NCI-H2081 treated with DMSO at 0.1 percent for 48 hours (cell line): ENCODE results near the gene TSHZ1.
A peak's percentile ranks its signal among the peaks of the same experiment; 100 is the strongest.

ENCODE experiments used
- DNase-seq: peaks from one replicate; lab custom pipeline; 2025; lab: John Stamatoyannopoulos, UW

The TSHZ1 gene

DNA sequence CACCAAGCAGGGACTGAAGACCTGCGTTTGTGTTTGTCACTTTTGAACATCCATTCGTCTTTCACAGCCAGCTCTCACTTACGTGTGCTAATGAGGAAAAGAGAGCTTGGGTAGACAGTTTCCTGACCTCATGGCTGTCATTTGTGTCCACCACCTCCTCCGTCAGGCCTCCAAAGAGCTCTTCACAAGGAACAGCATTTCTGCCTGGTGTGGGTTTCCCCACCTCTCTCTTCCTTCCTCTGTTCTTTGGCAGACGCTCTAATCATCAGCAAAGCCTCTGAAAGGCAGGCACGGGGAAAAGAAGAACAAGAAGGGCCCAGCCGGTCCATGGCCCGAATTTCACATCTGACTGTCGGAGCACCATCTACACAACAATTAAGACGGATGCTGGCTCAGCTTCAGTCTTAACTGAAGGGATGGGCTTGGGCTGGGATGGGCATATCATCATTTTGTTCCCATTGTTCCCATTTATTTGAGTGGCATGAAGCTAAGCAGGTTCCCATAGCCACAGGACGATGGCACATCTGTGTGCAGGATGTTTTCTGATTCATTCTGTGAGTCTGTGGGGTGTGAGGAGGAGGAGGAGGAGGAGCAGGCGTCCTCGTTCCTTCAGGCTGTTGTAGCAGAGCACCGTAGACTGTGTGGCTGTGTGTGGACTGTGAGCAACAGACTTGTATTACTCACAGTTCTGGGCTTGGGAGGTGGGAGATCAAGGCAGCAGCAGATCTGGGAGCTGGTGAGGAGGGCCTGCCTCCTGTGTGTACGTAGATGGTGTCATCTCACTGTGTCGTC is 66.4 kb downstream of the TSHZ1 start:
- no peak for DNase-seq

DNA sequence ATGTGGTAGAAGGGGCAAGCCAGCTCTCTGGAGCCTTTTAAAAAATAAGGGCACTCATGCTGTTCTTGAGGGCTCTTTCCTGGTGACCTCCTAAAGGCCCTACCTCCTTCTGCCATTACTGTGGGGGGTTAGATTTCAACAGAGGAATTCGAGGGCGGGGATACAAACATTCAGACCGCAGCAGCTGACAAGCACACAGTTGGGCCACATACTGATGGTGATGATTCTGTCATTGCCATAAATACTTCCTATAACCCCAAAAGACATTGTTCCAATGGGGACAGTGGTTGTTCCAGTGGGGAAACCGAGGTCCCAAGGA is 67.0 kb downstream of the TSHZ1 start:
- DNase-seq: no peak

GRCh38 chr18:75279381-75279780 is 68.8 kb downstream of the TSHZ1 start:
- no peak for DNase-seq

DNA sequence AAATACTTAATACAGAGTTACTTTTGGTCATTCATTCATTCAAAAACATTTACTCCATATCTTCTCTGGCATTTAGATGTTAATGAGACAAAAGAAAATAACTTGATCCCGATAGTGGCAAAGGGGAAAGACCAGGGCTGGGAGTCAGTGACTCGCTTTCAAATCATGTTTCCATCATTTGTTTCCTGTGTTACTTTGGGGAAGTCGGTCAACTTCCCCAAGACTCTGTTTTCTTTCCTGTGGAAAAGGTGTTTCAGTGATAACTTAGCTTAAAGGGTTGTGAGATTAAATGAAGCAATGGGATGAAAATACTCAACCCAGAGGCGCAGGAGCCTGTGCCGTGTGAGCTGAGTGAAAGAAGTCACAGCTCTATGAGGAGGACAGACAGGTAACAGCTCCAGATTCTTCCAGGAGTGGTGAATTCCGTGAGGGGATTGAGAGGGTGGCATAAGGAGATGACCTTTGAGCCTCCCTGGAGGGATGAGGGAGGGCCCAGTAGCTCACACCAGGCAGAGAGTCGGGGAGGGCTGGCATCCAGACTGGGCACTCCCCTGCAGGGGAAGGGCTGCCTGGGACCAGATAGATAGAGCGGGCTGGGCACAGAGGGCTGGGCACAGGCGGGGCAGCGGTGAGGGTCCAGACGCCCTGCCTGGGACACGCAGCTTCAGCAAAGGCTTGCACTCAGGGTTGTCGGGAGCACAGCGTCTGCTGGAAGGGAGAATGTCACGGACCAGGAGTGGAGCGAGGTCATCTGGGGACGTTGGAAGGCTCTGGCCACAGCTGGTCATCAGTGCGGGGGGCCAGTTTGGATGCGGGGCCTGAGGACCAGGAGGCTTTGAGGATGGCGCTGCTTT is 70.1 kb downstream of the TSHZ1 start:
- no peak for DNase-seq

DNA sequence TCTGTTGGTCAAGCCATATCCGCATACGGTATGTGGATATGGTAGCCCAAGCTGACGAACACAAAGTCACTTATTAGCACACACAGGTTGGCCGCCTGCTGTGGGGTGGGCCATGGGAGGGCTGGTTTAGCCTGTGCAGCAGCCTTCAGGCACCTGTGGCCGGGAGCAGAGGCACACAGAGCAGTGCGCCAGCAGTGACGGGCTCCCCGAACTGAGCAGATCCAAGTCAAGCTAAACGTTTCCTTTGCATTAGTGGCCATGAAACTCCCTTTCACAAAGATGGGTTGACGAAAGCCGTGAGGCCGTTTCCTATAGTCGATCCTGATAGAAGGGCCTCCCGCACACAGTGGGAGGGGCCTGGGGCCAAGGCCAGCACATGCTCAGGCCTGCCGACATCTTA is 72.1 kb downstream of the TSHZ1 start:
- DNase-seq: no peak

- no peak for DNase-seq
Observed at GRCh38 chr18:75283731-75284130, 73.1 kb downstream of the TSHZ1 start.

DNA sequence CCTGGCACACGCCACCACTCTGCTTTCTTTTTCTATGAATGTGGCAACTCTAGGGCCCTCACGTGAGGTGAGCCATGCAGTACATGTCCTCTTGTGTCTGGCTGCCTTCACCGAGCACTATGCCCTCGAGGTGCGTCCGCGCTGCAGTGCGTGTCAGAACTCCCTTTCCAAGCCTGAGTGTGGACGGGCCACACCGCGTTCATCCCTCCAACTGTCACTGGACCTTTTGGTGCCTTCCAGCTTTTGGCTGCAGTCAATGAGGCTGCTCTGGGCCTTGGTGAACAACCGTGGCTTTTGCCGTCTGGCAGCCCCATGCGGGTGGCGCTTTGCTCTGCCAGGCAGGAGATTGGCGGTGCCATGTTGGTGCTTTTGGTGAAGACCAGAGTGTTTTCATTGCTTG is 74.0 kb downstream of the TSHZ1 start:
- no peak for DNase-seq

GRCh38 chr18:75285876-75286275 is 75.3 kb downstream of the TSHZ1 start:
- DNase-seq: no peak

DNA sequence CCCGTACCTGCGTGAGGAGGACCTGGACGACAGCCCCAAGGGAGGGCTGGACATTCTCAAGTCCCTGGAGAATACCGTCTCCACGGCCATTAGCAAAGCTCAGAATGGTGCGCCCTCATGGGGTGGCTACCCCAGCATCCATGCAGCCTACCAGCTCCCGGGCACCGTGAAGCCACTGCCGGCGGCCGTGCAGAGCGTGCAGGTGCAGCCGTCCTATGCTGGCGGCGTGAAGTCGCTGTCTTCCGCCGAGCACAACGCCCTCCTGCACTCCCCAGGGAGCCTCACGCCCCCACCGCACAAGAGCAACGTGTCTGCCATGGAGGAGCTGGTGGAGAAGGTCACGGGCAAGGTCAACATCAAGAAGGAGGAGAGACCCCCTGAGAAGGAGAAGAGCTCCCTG is 76.4 kb downstream of the TSHZ1 start:
- no peak for DNase-seq

GRCh38 chr18:75287700-75288099 is 77.1 kb downstream of the TSHZ1 start:
- DNase-seq: no peak

DNA sequence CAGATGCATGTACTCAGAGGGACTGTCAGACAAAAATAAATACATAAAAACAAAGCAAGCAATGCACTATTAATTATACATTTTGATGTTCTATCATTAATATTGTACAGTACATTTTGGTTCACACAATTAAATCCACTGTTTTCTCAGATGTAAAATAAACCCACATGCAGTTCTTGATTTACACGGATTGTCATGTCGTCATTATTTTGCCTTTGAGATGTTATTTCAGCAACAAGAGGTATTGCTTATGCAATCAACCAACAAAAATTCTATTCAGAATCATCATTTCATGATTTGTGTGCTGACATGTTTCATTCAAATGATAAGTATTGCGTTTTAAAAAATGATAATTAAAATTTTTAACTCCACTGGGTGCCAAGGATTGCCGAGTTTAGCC is 79.2 kb downstream of the TSHZ1 start:
- no peak for DNase-seq

DNA sequence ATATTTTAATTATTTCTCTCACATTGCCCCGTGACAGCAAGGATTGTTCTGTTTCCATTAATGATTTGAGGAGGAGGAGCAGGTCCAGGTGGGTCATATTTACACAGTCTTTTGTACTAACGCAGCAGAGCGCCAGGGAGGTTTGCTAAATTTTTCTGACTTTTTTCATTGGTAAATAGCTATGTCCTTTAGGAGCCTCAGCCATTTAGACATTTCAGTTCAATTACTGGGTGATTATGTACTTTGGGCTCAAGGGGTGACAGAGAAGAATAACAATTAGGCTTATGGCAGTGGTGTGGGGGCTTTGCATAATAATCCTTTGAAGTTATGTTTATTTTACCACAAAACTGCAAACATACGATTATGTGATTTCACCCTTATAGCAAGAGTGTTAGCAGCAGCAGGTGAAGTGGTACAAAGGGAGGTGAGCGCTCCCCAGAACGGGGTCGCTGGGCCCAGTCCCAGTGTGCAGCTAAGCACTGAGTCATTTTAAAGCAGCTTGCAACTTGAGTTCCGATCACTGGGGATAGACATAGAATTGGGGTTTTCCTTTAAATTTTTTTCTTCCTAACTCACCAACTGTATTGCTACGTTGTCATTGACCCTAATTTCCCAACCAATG is 80.3 kb downstream of the TSHZ1 start:
- peak; percentile 76 for DNase-seq

DNA sequence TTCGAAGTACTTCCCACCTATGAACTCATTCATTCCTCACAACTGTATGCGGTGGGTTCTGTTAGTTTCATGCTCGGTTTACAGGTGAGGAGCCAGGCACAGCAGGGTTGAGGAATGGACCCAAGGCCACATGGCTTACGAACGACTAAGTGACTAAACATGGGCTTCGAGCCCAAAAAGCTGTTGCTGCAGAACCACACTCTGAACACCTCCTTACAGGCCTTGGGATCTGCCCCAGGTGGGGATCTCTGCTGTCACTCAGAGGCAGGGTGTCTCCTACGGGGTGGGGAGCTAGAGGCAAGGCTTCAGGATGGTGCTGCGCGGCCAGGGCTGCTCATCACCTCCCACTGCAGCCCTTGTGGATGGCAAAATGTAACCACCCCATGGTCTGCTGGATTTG is 80.9 kb downstream of the TSHZ1 start:
- no peak for DNase-seq

- no peak for DNase-seq
Observed at GRCh38 chr18:75293591-75293990, 83.0 kb downstream of the TSHZ1 start.

- DNase-seq: no peak
Observed at GRCh38 chr18:75297731-75298130, 87.1 kb downstream of the TSHZ1 start.

DNA sequence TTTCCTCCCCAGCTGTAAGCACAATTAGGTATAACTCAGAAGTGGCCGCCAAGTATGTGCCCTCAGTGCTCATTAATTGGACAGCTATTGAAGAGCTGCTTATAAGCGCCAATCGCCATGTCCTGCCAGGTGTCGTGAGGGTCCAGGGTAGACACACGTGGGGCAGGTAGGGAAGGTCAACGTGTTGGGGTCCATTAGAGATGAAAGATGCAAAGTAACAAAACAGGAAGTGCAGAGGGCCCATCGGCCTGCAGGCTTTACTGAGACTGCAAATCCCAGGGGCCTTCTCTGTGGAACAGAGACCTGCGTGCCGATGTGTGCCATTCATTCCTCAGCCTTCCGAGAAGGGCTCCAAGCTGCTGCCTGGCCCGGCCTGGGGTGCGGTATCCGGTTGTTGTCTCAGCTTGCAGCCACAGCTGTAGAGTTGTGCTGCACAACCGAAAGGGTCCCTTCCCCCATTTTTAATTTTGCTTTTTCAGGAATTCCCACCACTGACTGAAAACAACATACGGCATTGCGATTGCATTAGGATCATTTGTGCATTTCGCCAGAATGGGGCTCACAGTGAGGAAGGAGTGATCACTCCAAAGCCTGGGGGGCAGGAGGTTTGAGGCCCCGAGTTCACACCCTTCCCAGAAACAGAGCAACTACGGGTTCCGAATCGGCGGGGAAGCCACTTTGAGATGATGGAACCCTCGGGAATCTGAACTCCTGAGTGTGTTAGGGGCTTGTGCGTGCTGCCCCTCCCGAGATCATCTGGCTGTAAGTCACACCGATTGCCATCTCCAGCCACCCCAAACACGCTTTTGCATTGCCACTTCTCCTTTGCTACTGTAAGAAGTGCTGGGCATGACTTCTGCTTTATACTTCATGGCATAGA is 94.3 kb downstream of the TSHZ1 start:
- DNase-seq: no peak

DNA sequence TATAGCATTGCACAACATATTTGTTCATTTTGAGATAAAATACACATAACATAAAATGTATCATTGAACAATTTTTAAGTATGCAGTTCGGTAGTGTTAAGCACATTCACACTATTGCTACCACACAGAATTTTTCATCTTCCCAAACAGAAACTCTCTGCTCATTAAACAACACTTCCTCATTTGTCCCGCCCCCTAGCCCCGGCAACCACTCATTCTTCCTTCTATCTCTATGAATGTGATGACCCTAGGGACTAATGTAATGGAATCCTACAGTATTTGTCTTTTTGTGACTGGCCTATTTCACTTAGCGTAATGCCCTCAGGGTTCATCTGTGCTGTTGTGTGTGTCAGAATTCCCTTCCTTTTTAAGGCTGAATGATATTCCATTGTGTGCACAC is 95.4 kb downstream of the TSHZ1 start:
- no peak for DNase-seq

DNA sequence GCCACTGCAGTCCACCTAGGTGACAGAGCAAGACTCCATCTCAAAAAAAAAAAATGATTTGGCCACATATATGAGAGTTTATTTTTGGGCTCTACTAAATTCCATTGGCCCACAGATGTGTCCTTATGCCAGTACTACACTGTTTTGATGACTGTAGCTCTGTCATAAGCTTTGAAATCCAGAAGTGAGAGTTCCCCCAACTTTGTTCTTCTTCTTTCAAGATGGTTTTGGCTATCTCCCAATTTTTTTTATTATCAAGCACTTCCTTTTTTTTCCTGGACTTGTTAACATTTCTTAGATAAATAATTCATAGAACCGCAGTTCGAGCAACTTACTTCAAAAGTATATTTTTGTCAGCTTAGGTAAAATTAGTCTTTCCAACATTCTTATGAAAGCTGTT is 96.9 kb downstream of the TSHZ1 start:
- no peak for DNase-seq

- no peak for DNase-seq
Observed at GRCh38 chr18:75309564-75309963, 99.0 kb downstream of the TSHZ1 start.

DNA sequence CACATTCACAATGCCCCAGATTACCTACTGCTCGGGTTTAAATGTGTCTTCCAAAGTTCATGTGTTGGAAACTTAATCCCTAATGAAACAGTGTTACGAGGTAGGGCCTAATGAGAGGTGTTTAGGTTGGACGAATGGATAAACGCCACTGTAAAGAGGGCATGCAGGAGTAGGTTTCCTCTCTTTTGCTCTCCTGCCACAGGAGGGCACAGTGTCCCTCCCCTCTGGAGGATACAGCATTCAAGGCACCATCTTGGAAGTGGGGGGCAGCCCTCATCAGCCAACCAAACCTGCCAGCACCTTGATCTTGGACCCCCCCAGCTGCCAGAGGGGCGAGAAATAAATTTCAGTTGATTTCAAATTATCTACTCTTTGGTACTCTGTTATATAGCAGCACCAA is 103.5 kb downstream of the TSHZ1 start:
- no peak for DNase-seq

- DNase-seq: no peak
Observed at GRCh38 chr18:75314606-75315005, 104.0 kb downstream of the TSHZ1 start.

GRCh38 chr18:75316223-75316622 is 105.6 kb downstream of the TSHZ1 start:
- no peak for DNase-seq
